PC-9 (cell line): Measurements from ENCODE around the gene DYRK3. TPM values are rescaled to one million over a fixed set of nuclear protein-coding genes. Genes with fewer than 3 reads are reported as not detected.

Experiments used
- BruUV-seq: library from RNA; stranded (reverse); fragments of 400-500 nt; replicated peaks from 2 replicates; lab custom pipeline; 2021; lab: Mats Ljungman, UMichigan
- CTCF ChIA-PET: fragments of 300-600 bp; sonication (Branson Sonifier 250); formaldehyde crosslinking; loops from one replicate; lab custom pipeline; 2022; ENCODE audit warnings: antibody characterized with exemption; lab: Charles Lee
- POLR2A ChIA-PET: fragments of 300-600 bp; sonication (Branson Sonifier 250); formaldehyde crosslinking; loops from one replicate; lab custom pipeline; 2022; ENCODE audit warnings: antibody characterized with exemption; ENCODE audit not compliant: unreplicated experiment; lab: Charles Lee
- DNase-seq, 2 experiments: peaks; one replicate each; pipeline versions ENCODE4 v3.0.0 to v3.0.0-alpha.2; 2015 to 2022; ENCODE audit warnings: mixed read lengths in 1 of 2
- H2AFZ ChIP-seq: fragments of 200-600 bp; sonication (generic); 2 replicates; pipeline ENCODE4 v1.8.1; 2017; ENCODE audit warnings: antibody characterized with exemption
- H3F3A ChIP-seq: fragments of 200-600 bp; sonication (generic); 2 replicates; pipeline ENCODE4 v1.8.1; 2017; ENCODE audit warnings: antibody characterized with exemption, mild to moderate bottlenecking, low read depth; ENCODE audit not compliant: insufficient read depth
- H3K27ac ChIP-seq: fragments of 200-600 bp; sonication (generic); 2 replicates; pipeline ENCODE4 v1.6.1; 2016; ENCODE audit warnings: mixed run types
- H3K27me3 ChIP-seq: fragments of 200-600 bp; sonication (generic); 2 replicates; pipeline ENCODE4 v1.6.1; 2016; ENCODE audit warnings: low read depth, mixed run types; ENCODE audit not compliant: insufficient read depth
- H3K36me3 ChIP-seq: fragments of 200-600 bp; sonication (generic); 2 replicates; pipeline ENCODE4 v1.6.1; 2016; ENCODE audit warnings: low read depth, mixed run types
- H3K4me1 ChIP-seq: fragments of 200-600 bp; sonication (generic); replicated peaks from 2 replicates; pipeline ENCODE4 v1.6.1; 2016; ENCODE audit warnings: mixed run types; ENCODE audit not compliant: insufficient read depth
- H3K4me2 ChIP-seq: fragments of 200-600 bp; sonication (generic); 2 replicates; pipeline ENCODE4 v1.6.1; 2017; ENCODE audit warnings: mixed run types
- H3K4me3 ChIP-seq: fragments of 200-600 bp; sonication (generic); 2 replicates; pipeline ENCODE4 v1.6.1; 2016; ENCODE audit warnings: mixed run types
- H3K79me2 ChIP-seq: fragments of 200-600 bp; sonication (generic); 2 replicates; pipeline ENCODE4 v1.6.1; 2017; ENCODE audit warnings: low read depth, mixed run types
- H3K9me2 ChIP-seq: fragments of 200-600 bp; sonication (generic); 2 replicates; pipeline ENCODE4 v1.8.1; 2017; ENCODE audit warnings: mild to moderate bottlenecking; ENCODE audit not compliant: insufficient read depth
- H3K9me3 ChIP-seq: fragments of 200-600 bp; sonication (generic); 2 replicates; pipeline ENCODE4 v1.8.1; 2016; ENCODE audit warnings: low read depth; ENCODE audit not compliant: insufficient read depth
- H4K20me1 ChIP-seq: fragments of 200-600 bp; sonication (generic); 2 replicates; pipeline ENCODE4 v1.8.1; 2017; ENCODE audit not compliant: insufficient read depth
- EZH2 ChIP-seq: fragments of 200-600 bp; sonication (generic); IDR thresholded peaks from 2 replicates; pipeline ENCODE4 v1.8.0; 2017; ENCODE audit warnings: antibody characterized with exemption, low read depth
- intact Hi-C: fragments of 100-400 bp; cut with micrococcal nuclease; formaldehyde crosslinking; loops from one replicate; pipeline ENCODE4 v1.10.0; 2022; ENCODE audit not compliant: unreplicated experiment
- total RNA-seq: library from RNA; stranded (reverse); gene quantifications from 2 replicates; pipeline ENCODE4 v1.2.3, GENCODE V29; 2021
- TF ChIP-seq, protein P1 (sequence below): fragments of 200-600 bp; sonication (generic); conservative IDR thresholded peaks from 2 replicates; pipeline ENCODE4 v1.6.1; 2017; ENCODE audit warnings: mixed run types, antibody characterized with exemption, mild to moderate bottlenecking, moderate library complexity

DYRK3 gene
- total RNA-seq, 1 experiment from 2014 or later = 3.3 TPM

- 0 out of 2 replicates have a peak, but pooled peaks cover 6% of the 10 kb centered on the region for H3K36me3 ChIP-seq
- CTCF ChIA-PET = interaction anchor here (0.5 to 1.0 kb wide), 2 partner anchors 105 to 488 kb away, joined by 3 to 4 read pairs; no protein-coding TSS in a partner anchor
- no peak overlapping the region for H3K27ac ChIP-seq
These were observed 47.4 kb upstream of the DYRK3 start for GRCh38 chr1:206587904-206588303.

GRCh38 chr1:206588492-206588891 lies 46.8 kb upstream of the DYRK3 start:
- Histone ChIP-seq H3K4me1 (peaks cover 35% of the 10 kb centered on the region), H3K79me2 (no peaks in the 10 kb centered on the region), H3K9me2 (no peaks in the 10 kb centered on the region), H2AFZ (no peak overlapping the region), H3K4me2 (no peak overlapping the region), H3F3A (peaks cover 20% of the 10 kb centered on the region), H3K27me3 (no peaks in the 10 kb centered on the region), H3K36me3 (0 out of 2 replicates have a peak, but pooled peaks cover 6% of the 10 kb centered on the region), H3K4me3 (no peak overlapping the region), H3K9me3 (no peaks in the 10 kb centered on the region), H4K20me1 (no peaks in the 10 kb centered on the region), H3K27ac (no peak overlapping the region)
- intact Hi-C loops = no loop called here
- TF ChIP-seq, protein P1, sequence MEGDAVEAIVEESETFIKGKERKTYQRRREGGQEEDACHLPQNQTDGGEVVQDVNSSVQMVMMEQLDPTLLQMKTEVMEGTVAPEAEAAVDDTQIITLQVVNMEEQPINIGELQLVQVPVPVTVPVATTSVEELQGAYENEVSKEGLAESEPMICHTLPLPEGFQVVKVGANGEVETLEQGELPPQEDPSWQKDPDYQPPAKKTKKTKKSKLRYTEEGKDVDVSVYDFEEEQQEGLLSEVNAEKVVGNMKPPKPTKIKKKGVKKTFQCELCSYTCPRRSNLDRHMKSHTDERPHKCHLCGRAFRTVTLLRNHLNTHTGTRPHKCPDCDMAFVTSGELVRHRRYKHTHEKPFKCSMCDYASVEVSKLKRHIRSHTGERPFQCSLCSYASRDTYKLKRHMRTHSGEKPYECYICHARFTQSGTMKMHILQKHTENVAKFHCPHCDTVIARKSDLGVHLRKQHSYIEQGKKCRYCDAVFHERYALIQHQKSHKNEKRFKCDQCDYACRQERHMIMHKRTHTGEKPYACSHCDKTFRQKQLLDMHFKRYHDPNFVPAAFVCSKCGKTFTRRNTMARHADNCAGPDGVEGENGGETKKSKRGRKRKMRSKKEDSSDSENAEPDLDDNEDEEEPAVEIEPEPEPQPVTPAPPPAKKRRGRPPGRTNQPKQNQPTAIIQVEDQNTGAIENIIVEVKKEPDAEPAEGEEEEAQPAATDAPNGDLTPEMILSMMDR = no peak
- TF ChIP-seq EZH2 = no peak
- ChIA-PET POLR2A (no interaction called here), CTCF (interaction anchor here (0.6 to 1.0 kb wide), 2 partner anchors 106 to 839 kb away, joined by 3 read pairs; no protein-coding TSS in a partner anchor)
- no peak for DNase-seq
- BruUV-seq = no TSS peak

More at GRCh38 chr1:206587904-206588303, 47.4 kb upstream of the DYRK3 start:
- Histone ChIP-seq H3K9me2 (no peaks in the 10 kb centered on the region), H3K9me3 (no peaks in the 10 kb centered on the region), H3K4me1 (peaks cover 35% of the 10 kb centered on the region), H3K27me3 (no peaks in the 10 kb centered on the region), H2AFZ (no peak overlapping the region), H3F3A (peaks cover 20% of the 10 kb centered on the region), H3K4me2 (no peak overlapping the region), H3K4me3 (no peak overlapping the region), H4K20me1 (no peaks in the 10 kb centered on the region), H3K79me2 (no peaks in the 10 kb centered on the region)
- TF ChIP-seq, protein P1 = no peak
- no peak for TF ChIP-seq EZH2
- no peak for DNase-seq
- intact Hi-C loops = no loop called here
- BruUV-seq = no TSS peak
- POLR2A ChIA-PET = no interaction called here

DNA sequence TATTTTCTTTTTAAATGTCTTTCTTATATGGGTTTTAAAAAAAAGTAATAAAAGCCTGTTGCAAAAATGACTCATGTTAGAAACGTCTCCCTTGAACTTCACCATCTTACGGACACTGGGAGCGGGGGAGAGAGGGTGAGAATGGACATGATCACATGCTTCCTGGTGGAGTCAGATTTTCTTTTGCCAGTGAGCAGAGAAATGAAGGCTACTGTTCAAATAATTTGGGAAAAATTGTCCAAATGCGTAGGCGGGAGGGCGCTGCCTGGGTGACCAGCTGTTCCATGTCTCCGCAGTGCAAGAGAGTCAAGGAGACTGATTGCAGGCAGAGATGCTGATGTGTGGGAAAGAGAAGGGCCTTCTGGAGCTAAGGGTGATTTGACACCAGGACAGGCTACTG lies 46.1 kb upstream of the DYRK3 start:
- POLR2A ChIA-PET = no interaction called here

More for the DNA sequence above, 46.1 kb upstream of the DYRK3 start:
- CTCF ChIA-PET = no interaction called here
- no peak for DNase-seq
- no peaks in the 10 kb centered on the region for H4K20me1 ChIP-seq
- no peaks in the 10 kb centered on the region for H3K9me2 ChIP-seq
- H3K4me2 ChIP-seq = no peak overlapping the region
- BruUV-seq = no TSS peak
- no peak overlapping the region for H3K4me3 ChIP-seq
- no peaks in the 10 kb centered on the region for H3K79me2 ChIP-seq
- TF ChIP-seq, protein P1 = no peak
- no peak for TF ChIP-seq EZH2
- peaks cover 20% of the 10 kb centered on the region for H3F3A ChIP-seq
- no peaks in the 10 kb centered on the region for H3K9me3 ChIP-seq
- no peak overlapping the region for H3K27ac ChIP-seq
- no peak overlapping the region for H2AFZ ChIP-seq
- intact Hi-C loops = no loop called here
- H3K27me3 ChIP-seq = no peaks in the 10 kb centered on the region
- H3K4me1 ChIP-seq = peaks cover 35% of the 10 kb centered on the region
- H3K36me3 ChIP-seq = 0 out of 2 replicates have a peak, but pooled peaks cover 6% of the 10 kb centered on the region
